ENCODE results near the gene HMGXB4. TPM values are rescaled to one million over a fixed set of nuclear protein-coding genes. Genes with fewer than 3 reads are reported as not detected.

The HMGXB4 gene
- total and polyA plus RNA-seq, 2 of the 13 experiments (the other 11 are each of a cell fraction or from before 2014, with no cell fraction given) = 13.9 to 16.3 TPM

DNA sequence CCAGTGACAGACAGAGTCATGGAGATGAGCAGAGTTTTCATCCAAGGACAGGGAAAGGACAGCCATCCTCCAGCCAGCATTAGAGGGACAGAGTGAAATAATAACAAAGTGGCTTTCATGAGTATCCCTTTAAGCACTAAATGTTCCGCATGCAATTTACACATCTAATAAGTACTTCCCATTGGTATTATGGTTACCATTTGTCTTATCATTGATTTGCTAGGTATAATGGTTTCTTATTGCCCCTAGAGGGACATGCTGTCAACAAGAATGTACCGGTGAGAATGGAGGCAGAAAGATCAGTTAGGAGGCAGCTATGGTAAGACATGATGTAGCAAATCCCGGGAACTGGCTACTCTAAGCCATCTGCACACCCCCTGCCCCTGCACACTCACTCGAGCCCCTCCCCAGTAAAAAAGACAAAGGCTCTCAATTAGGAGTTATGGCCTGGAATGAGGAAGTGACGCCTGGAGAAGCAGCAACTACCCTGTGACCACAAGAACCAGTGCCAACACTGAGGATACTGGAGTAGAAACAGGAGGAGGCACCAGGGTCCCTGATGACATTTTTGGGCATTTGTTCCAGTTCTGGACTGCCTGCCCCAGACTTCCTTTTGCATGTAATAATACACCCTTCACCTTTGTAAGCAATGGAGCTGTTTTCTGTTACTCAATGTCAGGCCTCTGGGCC, 30.2 kb upstream of the HMGXB4 start:
- Histone ChIP-seq H3K27me3 (ENCODE audit: control insufficient read depth in 1 of 2, insufficient read depth in 2 of 2, low read length in 2 of 2) (no peaks in the 10 kb centered on the region), H3K27ac (ENCODE audit: extremely low read length, insufficient read depth, low read length) (no peak overlapping the region), H4K20me1 (ENCODE audit: insufficient read depth, low read length) (no peaks in the 10 kb centered on the region), H2AFZ (ENCODE audit: low read length) (no peak overlapping the region), H3K4me1 (ENCODE audit: insufficient read depth, low read length) (peaks cover 40% of the 10 kb centered on the region), H3K79me2 (ENCODE audit: insufficient read depth, low read length) (no peaks in the 10 kb centered on the region), H3K4me3 (replicated peaks in 1 of 3; ENCODE audit: insufficient read depth in 1 of 3, low read depth in 2 of 3, low read length in 3 of 3) (no peak overlapping the region), H3K36me3 (replicated peaks in 1 of 2; ENCODE audit: control insufficient read depth in 1 of 2, insufficient read depth in 2 of 2, low read length in 2 of 2) (no peaks in the 10 kb centered on the region), H3K9me3 (ENCODE audit: low read length) (no peaks in the 10 kb centered on the region), H3K9ac (ENCODE audit: insufficient read depth, low read depth, low read length) (no peak overlapping the region), H3K4me2 (ENCODE audit: low read depth, low read length) (no peak overlapping the region)
- CTCF ChIA-PET (ENCODE audit: low intra/inter-chr PET ratio, low total read pairs) = no interaction called here
- ATAC-seq = no peak
- no peak for TF ChIP-seq DNMT3B (CRISPR knock-in tag; conservative IDR thresholded peaks at IDR 0.05)
- TF ChIP-seq SOX5 (CRISPR knock-in tag; IDR thresholded peaks at IDR 0.05; ENCODE audit: borderline replicate concordance) = no peak
- TF ChIP-seq, protein P1, sequence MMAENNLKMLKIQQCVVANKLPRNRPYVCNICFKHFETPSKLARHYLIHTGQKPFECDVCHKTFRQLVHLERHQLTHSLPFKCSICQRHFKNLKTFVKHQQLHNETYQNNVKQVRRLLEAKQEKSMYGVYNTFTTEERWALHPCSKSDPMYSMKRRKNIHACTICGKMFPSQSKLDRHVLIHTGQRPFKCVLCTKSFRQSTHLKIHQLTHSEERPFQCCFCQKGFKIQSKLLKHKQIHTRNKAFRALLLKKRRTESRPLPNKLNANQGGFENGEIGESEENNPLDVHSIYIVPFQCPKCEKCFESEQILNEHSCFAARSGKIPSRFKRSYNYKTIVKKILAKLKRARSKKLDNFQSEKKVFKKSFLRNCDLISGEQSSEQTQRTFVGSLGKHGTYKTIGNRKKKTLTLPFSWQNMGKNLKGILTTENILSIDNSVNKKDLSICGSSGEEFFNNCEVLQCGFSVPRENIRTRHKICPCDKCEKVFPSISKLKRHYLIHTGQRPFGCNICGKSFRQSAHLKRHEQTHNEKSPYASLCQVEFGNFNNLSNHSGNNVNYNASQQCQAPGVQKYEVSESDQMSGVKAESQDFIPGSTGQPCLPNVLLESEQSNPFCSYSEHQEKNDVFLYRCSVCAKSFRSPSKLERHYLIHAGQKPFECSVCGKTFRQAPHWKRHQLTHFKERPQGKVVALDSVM (CRISPR knock-in tag; IDR thresholded peaks at IDR 0.05) = no peak
- no peak for TF ChIP-seq ZNF138 (CRISPR knock-in tag; IDR thresholded peaks at IDR 0.05; ENCODE audit: low read depth)
- no peak for TF ChIP-seq ZFP37 (CRISPR knock-in tag; IDR thresholded peaks at IDR 0.05; ENCODE audit: borderline replicate concordance)
- no peak for TF ChIP-seq ZNF879 (CRISPR knock-in tag; IDR thresholded peaks at IDR 0.05)
- TF ChIP-seq, protein P2, sequence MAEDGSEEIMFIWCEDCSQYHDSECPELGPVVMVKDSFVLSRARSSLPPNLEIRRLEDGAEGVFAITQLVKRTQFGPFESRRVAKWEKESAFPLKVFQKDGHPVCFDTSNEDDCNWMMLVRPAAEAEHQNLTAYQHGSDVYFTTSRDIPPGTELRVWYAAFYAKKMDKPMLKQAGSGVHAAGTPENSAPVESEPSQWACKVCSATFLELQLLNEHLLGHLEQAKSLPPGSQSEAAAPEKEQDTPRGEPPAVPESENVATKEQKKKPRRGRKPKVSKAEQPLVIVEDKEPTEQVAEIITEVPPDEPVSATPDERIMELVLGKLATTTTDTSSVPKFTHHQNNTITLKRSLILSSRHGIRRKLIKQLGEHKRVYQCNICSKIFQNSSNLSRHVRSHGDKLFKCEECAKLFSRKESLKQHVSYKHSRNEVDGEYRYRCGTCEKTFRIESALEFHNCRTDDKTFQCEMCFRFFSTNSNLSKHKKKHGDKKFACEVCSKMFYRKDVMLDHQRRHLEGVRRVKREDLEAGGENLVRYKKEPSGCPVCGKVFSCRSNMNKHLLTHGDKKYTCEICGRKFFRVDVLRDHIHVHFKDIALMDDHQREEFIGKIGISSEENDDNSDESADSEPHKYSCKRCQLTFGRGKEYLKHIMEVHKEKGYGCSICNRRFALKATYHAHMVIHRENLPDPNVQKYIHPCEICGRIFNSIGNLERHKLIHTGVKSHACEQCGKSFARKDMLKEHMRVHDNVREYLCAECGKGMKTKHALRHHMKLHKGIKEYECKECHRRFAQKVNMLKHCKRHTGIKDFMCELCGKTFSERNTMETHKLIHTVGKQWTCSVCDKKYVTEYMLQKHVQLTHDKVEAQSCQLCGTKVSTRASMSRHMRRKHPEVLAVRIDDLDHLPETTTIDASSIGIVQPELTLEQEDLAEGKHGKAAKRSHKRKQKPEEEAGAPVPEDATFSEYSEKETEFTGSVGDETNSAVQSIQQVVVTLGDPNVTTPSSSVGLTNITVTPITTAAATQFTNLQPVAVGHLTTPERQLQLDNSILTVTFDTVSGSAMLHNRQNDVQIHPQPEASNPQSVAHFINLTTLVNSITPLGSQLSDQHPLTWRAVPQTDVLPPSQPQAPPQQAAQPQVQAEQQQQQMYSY (CRISPR knock-in tag; IDR thresholded peaks at IDR 0.05) = no peak
- no peak for TF ChIP-seq PHF5A (CRISPR knock-in tag; IDR thresholded peaks at IDR 0.05; ENCODE audit: low read depth, unreplicated experiment)
- TF ChIP-seq U2AF2 (IDR thresholded peaks at IDR 0.05; ENCODE audit: low read depth, low read length) = no peak
- TF ChIP-seq RARG (CRISPR knock-in tag; IDR thresholded peaks at IDR 0.05; ENCODE audit: low read depth) = no peak
- TF ChIP-seq, protein P3, sequence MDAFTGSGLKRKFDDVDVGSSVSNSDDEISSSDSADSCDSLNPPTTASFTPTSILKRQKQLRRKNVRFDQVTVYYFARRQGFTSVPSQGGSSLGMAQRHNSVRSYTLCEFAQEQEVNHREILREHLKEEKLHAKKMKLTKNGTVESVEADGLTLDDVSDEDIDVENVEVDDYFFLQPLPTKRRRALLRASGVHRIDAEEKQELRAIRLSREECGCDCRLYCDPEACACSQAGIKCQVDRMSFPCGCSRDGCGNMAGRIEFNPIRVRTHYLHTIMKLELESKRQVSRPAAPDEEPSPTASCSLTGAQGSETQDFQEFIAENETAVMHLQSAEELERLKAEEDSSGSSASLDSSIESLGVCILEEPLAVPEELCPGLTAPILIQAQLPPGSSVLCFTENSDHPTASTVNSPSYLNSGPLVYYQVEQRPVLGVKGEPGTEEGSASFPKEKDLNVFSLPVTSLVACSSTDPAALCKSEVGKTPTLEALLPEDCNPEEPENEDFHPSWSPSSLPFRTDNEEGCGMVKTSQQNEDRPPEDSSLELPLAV (CRISPR knock-in tag; conservative IDR thresholded peaks at IDR 0.05; ENCODE audit: low read depth) = no peak
- no peak for TF ChIP-seq HIVEP1 (CRISPR knock-in tag; IDR thresholded peaks at IDR 0.05)
- no peak for TF ChIP-seq RBM39 (IDR thresholded peaks at IDR 0.05; ENCODE audit: low read depth, low read length, poor library complexity, severe bottlenecking)
- TF ChIP-seq CEBPB (IDR thresholded peaks at IDR 0.05; ENCODE audit: borderline replicate concordance, low read depth, low read length) = no peak
- TF ChIP-seq ADNP (CRISPR knock-in tag; IDR thresholded peaks at IDR 0.05) = no peak
- no peak for TF ChIP-seq ZNF225 (CRISPR knock-in tag; IDR thresholded peaks at IDR 0.05)
- TF ChIP-seq SMC3 (IDR thresholded peaks at IDR 0.05; ENCODE audit: low read length) = no peak
- WGBS (ENCODE audit: low lambda C conversion rate) = 73% methylated on average over 4 of the region's 5 CpGs
- no peak for DNase-seq (ENCODE audit: low spot score)
- BruUV-seq (replicated peaks) = no TSS peak
- POLR2A ChIA-PET = no interaction called here
- no peak for FAIRE-seq
- intact Hi-C loops (cut with micrococcal nuclease; ENCODE audit: unreplicated experiment) (no loop called here), in situ Hi-C loops (cut with HindIII; ENCODE audit: extremely low pct_ligation_motif_present, low pct_unique_long_range_greater_than_20kb) (no loop called here)

Data from HepG2 (cell line).